MCF 10A (cell line): ENCODE measurements around the gene DOK6. TPM values are rescaled to one million over a fixed set of nuclear protein-coding genes. Genes with fewer than 3 reads are reported as not detected.

Experiments used
- BruUV-seq: library from RNA; stranded (reverse); fragments of 400-500 nt; replicated peaks from 2 replicates; lab custom pipeline; 2021; lab: Mats Ljungman, UMichigan
- CTCF ChIA-PET: fragments of 300-600 bp; sonication (Branson Sonifier 250); formaldehyde crosslinking; extraction: SDS; loops from one replicate; lab custom pipeline; 2021; ENCODE audit warnings: antibody characterized with exemption, inconsistent platforms; lab: Yijun Ruan, JAX
- POLR2A ChIA-PET: fragments of 300-600, 350-650 bp; sonication (Branson Sonifier 250); formaldehyde crosslinking; extraction: SDS; loops from one replicate; lab custom pipeline; 2020; ENCODE audit warnings: antibody characterized with exemption, inconsistent platforms; lab: Yijun Ruan, JAX
- DNase-seq: peaks from one replicate; pipeline ENCODE4 v3.0.0-alpha.2; 2018; ENCODE audit not compliant: unreplicated experiment
- H3K27ac Mint-ChIP-seq: one replicate; pipeline ENCODE4 v1.8.0; 2022; ENCODE audit warnings: mild to moderate bottlenecking, low read depth, mixed read lengths; ENCODE audit not compliant: unreplicated experiment
- H3K27me3 Mint-ChIP-seq: one replicate; pipeline ENCODE4 v1.8.0; 2022; ENCODE audit warnings: mixed read lengths; ENCODE audit not compliant: insufficient read depth, unreplicated experiment
- H3K36me3 Mint-ChIP-seq: one replicate; pipeline ENCODE4 v1.8.0; 2022; ENCODE audit warnings: mild to moderate bottlenecking, moderate library complexity, mixed read lengths; ENCODE audit not compliant: insufficient read depth, unreplicated experiment
- H3K4me1 Mint-ChIP-seq: one replicate; pipeline ENCODE4 v1.8.0; 2022; ENCODE audit warnings: mixed read lengths; ENCODE audit not compliant: insufficient read depth, unreplicated experiment
- H3K4me3 Mint-ChIP-seq: one replicate; pipeline ENCODE4 v1.8.0; 2022; ENCODE audit warnings: mild to moderate bottlenecking, moderate library complexity, mixed read lengths; ENCODE audit not compliant: unreplicated experiment
- H3K9me3 Mint-ChIP-seq: one replicate; pipeline ENCODE4 v1.8.0; 2022; ENCODE audit warnings: mixed read lengths; ENCODE audit not compliant: unreplicated experiment
- CTCF ChIP-seq: fragments of 200-600 bp; IDR thresholded peaks from one replicate; pipeline ENCODE4 v1.8.0; 2022; ENCODE audit warnings: antibody characterized with exemption, mild to moderate bottlenecking; ENCODE audit not compliant: unreplicated experiment
- intact Hi-C: fragments of 100-400 bp; cut with micrococcal nuclease; formaldehyde crosslinking; loops from 2 replicates; pipeline ENCODE4 v1.14.1; 2022
- total RNA-seq: library from RNA; stranded (reverse); gene quantifications from 2 replicates; pipeline ENCODE4 v1.2.3, GENCODE V29; 2022

Gene DOK6
- total RNA-seq, 1 experiment from 2014 or later: not detected

GRCh38 chr18:69647702-69648101 lies 247.0 kb downstream of the DOK6 start:
- H3K36me3 Mint-ChIP-seq: no peaks in the 10 kb centered on the region
- no peak overlapping the region for H3K4me3 Mint-ChIP-seq
- DNase-seq: no peak
- peaks cover 79% of the 10 kb centered on the region for H3K27me3 Mint-ChIP-seq
- POLR2A ChIA-PET: no interaction called here
- TF ChIP-seq CTCF: no peak
- CTCF ChIA-PET: no interaction called here
- no peaks in the 10 kb centered on the region for H3K9me3 Mint-ChIP-seq
- intact Hi-C loops: no loop called here
- BruUV-seq: no TSS peak
- H3K4me1 Mint-ChIP-seq: no peaks in the 10 kb centered on the region
- H3K27ac Mint-ChIP-seq: no peak overlapping the region

- ChIA-PET CTCF (no interaction called here), POLR2A (no interaction called here)
- TF ChIP-seq CTCF: no peak
- Mint-ChIP-seq H3K27ac (no peak overlapping the region), H3K4me1 (no peaks in the 10 kb centered on the region), H3K27me3 (peaks cover 79% of the 10 kb centered on the region), H3K36me3 (no peaks in the 10 kb centered on the region), H3K4me3 (no peak overlapping the region), H3K9me3 (no peaks in the 10 kb centered on the region)
- no TSS peak for BruUV-seq
- intact Hi-C loops: no loop called here
- DNase-seq: peak; percentile 6
Observed at GRCh38 chr18:69648486-69648885, 247.8 kb downstream of the DOK6 start.

- H3K27me3 Mint-ChIP-seq: peaks cover 80% of the 10 kb centered on the region
- POLR2A ChIA-PET: interaction anchor here (0.6 kb wide), 1 partner anchor 16 kb away, joined by 4 read pairs; no protein-coding TSS in a partner anchor
- no peak overlapping the region for H3K27ac Mint-ChIP-seq
- no peaks in the 10 kb centered on the region for H3K9me3 Mint-ChIP-seq
- no peaks in the 10 kb centered on the region for H3K4me1 Mint-ChIP-seq
- no peak for TF ChIP-seq CTCF
- CTCF ChIA-PET: no interaction called here
- no peak overlapping the region for H3K4me3 Mint-ChIP-seq
- no peaks in the 10 kb centered on the region for H3K36me3 Mint-ChIP-seq
- intact Hi-C loops: no loop called here
- no TSS peak for BruUV-seq
- DNase-seq: no peak
Observed at GRCh38 chr18:69649684-69650083, 249.0 kb downstream of the DOK6 start.

- no peak overlapping the region for H3K27ac Mint-ChIP-seq
- H3K27me3 Mint-ChIP-seq: peaks cover 85% of the 10 kb centered on the region
- POLR2A ChIA-PET: no interaction called here
- CTCF ChIA-PET: no interaction called here
- no peak for TF ChIP-seq CTCF
- no peak overlapping the region for H3K4me3 Mint-ChIP-seq
- no peaks in the 10 kb centered on the region for H3K4me1 Mint-ChIP-seq
- no peaks in the 10 kb centered on the region for H3K36me3 Mint-ChIP-seq
- BruUV-seq: no TSS peak
- intact Hi-C loops: no loop called here
- no peak for DNase-seq
- H3K9me3 Mint-ChIP-seq: no peaks in the 10 kb centered on the region
Observed at GRCh38 chr18:69651243-69651642, 250.6 kb downstream of the DOK6 start.
